Endothelial cell of umbilical vein (primary cell): Measurements from ENCODE around the gene PAK5. TPM values are rescaled to one million over a fixed set of nuclear protein-coding genes. Genes with fewer than 3 reads are reported as not detected.

Source experiments
- BruUV-seq: library from RNA; stranded (reverse); fragments of 400-500 nt; replicated peaks from 2 replicates; lab custom pipeline; 2021; lab: Mats Ljungman, UMichigan
- CTCF ChIA-PET: fragments of 300-600, 350-600 bp; sonication (Branson Sonifier 250); formaldehyde crosslinking; loops from one replicate; lab custom pipeline; 2021; ENCODE audit warnings: antibody characterized with exemption, inconsistent platforms; lab: Charles Lee
- POLR2A ChIA-PET: fragments of 300-600, 350-600 bp; sonication (Branson Sonifier 250); formaldehyde crosslinking; loops from one replicate; lab custom pipeline; 2021; ENCODE audit warnings: antibody characterized with exemption, inconsistent platforms; lab: Charles Lee
- DNase-seq: peaks from one replicate; pipeline ENCODE4 v3.0.0-alpha.2; 2011; ENCODE audit warnings: low read depth, low spot score
- FAIRE-seq: peaks from 2 replicates; lab custom pipeline; 2011; peaks lifted over from hg19 to GRCh38; lab: Jason Lieb, UNC
- H2AFZ ChIP-seq: 2 replicates; pipeline ENCODE4 v1.6.0; 2012; ENCODE audit warnings: low read depth, low read length, control low read depth, inconsistent platforms
- H3K27ac ChIP-seq: 2 replicates; pipeline ENCODE4 v1.5.1; 2011; ENCODE audit warnings: low read depth, mild to moderate bottlenecking, control low read depth, low read length, moderate library complexity; ENCODE audit not compliant: insufficient read depth
- H3K27me3 ChIP-seq, 2 experiments: 2 replicates each; pipeline versions ENCODE4 v1.6.0 to v1.6.1; 2011; ENCODE audit warnings: low read length in 2 of 2, mixed read lengths in 1 of 2; ENCODE audit not compliant: control insufficient read depth in 2 of 2, insufficient read depth in 2 of 2
- H3K36me3 ChIP-seq, 2 experiments: 2 replicates in 1 of 2; 3 replicates in 1 of 2; pipeline ENCODE4 v1.5.1; 2011; ENCODE audit warnings: low read length in 2 of 2, mild to moderate bottlenecking in 1 of 2, moderate library complexity in 1 of 2; ENCODE audit not compliant: control insufficient read depth in 2 of 2, insufficient read depth in 2 of 2; ENCODE audit errors: extremely low read depth in 1 of 2
- H3K4me1 ChIP-seq: 3 replicates; pipeline ENCODE4 v1.5.1; 2011; ENCODE audit warnings: mild to moderate bottlenecking, low read length; ENCODE audit not compliant: control insufficient read depth, insufficient read depth; ENCODE audit errors: extremely low read depth
- H3K4me2 ChIP-seq: 2 replicates; pipeline ENCODE4 v1.6.1; 2011; ENCODE audit warnings: low read length, control low read depth, mixed read lengths; ENCODE audit not compliant: insufficient read depth
- H3K4me3 ChIP-seq, 3 experiments: fragments of 200-600 bp in 1 of 3; sonication (generic), shearing (Covaris generic) in 1 of 3; replicated peaks in 1 of 3; 2 replicates each; pipeline ENCODE4 v1.5.1; 2011 to 2016; ENCODE audit warnings: control low read depth in 3 of 3, low read length in 3 of 3, mild to moderate bottlenecking in 2 of 3, inconsistent platforms in 1 of 3, low read depth in 1 of 3, moderate library complexity in 1 of 3; ENCODE audit not compliant: insufficient read depth in 1 of 3
- H3K79me2 ChIP-seq: 2 replicates; pipeline ENCODE4 v1.6.0; 2012; ENCODE audit warnings: low read length, inconsistent platforms; ENCODE audit not compliant: control insufficient read depth, insufficient read depth
- H3K9ac ChIP-seq: replicated peaks from 2 replicates; pipeline ENCODE3; 2011; ENCODE audit warnings: low read length, control low read depth; ENCODE audit not compliant: insufficient read depth; ENCODE audit errors: extremely low read depth
- H3K9me1 ChIP-seq: replicated peaks from 3 replicates; pipeline ENCODE4 v1.6.0; 2011; ENCODE audit warnings: mild to moderate bottlenecking, low read length; ENCODE audit not compliant: control insufficient read depth, insufficient read depth; ENCODE audit errors: extremely low read depth
- H3K9me3 ChIP-seq: replicated peaks from 2 replicates; pipeline ENCODE4 v1.5.1; 2012; ENCODE audit warnings: low read length, inconsistent platforms; ENCODE audit not compliant: control insufficient read depth, insufficient read depth
- H4K20me1 ChIP-seq: replicated peaks from 2 replicates; pipeline ENCODE3; 2011; ENCODE audit warnings: mild to moderate bottlenecking, low read length; ENCODE audit not compliant: control insufficient read depth, insufficient read depth; ENCODE audit errors: extremely low read depth
- EZH2 ChIP-seq: IDR thresholded peaks from 2 replicates; pipeline ENCODE4 v1.6.1; 2012; ENCODE audit warnings: borderline replicate concordance, low read depth, mild to moderate bottlenecking, moderate library complexity, low read length, inconsistent platforms; ENCODE audit not compliant: severe bottlenecking
- FOS ChIP-seq: IDR thresholded peaks from 2 replicates; pipeline ENCODE4 v1.6.1; 2011; ENCODE audit warnings: mild to moderate bottlenecking, low read length, moderate library complexity, borderline replicate concordance; ENCODE audit not compliant: insufficient read depth
- GATA2 ChIP-seq: IDR thresholded peaks from 2 replicates; pipeline ENCODE4 v1.7.0; 2011; ENCODE audit warnings: low read depth, mild to moderate bottlenecking, moderate library complexity, mixed read lengths, low read length; ENCODE audit not compliant: insufficient read length, insufficient read depth
- JUN ChIP-seq: IDR thresholded peaks from 2 replicates; pipeline ENCODE4 v1.6.1; 2011; ENCODE audit warnings: borderline replicate concordance, low read depth; ENCODE audit not compliant: insufficient read length, insufficient read depth
- MYC ChIP-seq: IDR thresholded peaks from one replicate; pipeline ENCODE4 v1.6.1; 2011; ENCODE audit warnings: mild to moderate bottlenecking, low read depth, low read length
- POLR2A ChIP-seq: IDR thresholded peaks from 2 replicates; pipeline ENCODE4 v1.6.1; 2012; ENCODE audit warnings: low read depth, mild to moderate bottlenecking, control low read depth, low read length
- POLR2AphosphoS5 ChIP-seq: IDR thresholded peaks from 2 replicates; pipeline ENCODE4 v1.6.1; 2012; ENCODE audit warnings: low read depth, mild to moderate bottlenecking, control low read depth, low read length, moderate library complexity; ENCODE audit not compliant: insufficient read depth
- dilution Hi-C: fragments of 300-500 bp; cut with MboI; formaldehyde crosslinking; loops from one replicate; pipeline ENCODE4 v1.15.0; 2019; ENCODE audit warnings: low sequenced_read_pairs; ENCODE audit not compliant: extremely low pct_ligation_motif_present
- intact Hi-C: fragments of 100-400 bp; cut with micrococcal nuclease; formaldehyde crosslinking; loops from one replicate; pipeline ENCODE4 v1.10.0; 2022
- polyA plus RNA-seq, 4 experiments: library from polyadenylated mRNA; depleted of rRNA in 3 of 4; stranded (reverse) in 3 of 4; unstranded in 1 of 4; fragments of >200 nt; gene quantifications; 2 replicates each; pipeline versions ENCODE4 v1.2.1 to v1.2.3, GENCODE V29; 2011 to 2012; ENCODE audit warnings: missing spikeins in 1 of 4
- total RNA-seq: library from RNA; stranded (reverse); gene quantifications from 2 replicates; pipeline ENCODE4 v1.2.3, GENCODE V29; 2021
- TF ChIP-seq, protein P1 (sequence below): IDR thresholded peaks from 2 replicates; pipeline ENCODE4 v1.6.1; 2011; ENCODE audit not compliant: insufficient read depth, insufficient read length
- TF ChIP-seq, protein P2 (sequence below), 2 donors: IDR thresholded peaks; 1 replicate in 1 of 2; 2 replicates in 1 of 2; pipeline ENCODE4 v1.5.1; 2011; ENCODE audit warnings: low read length in 2 of 2, mild to moderate bottlenecking in 2 of 2, moderate library complexity in 2 of 2, control low read depth in 1 of 2, inconsistent platforms in 1 of 2, low read depth in 1 of 2; ENCODE audit not compliant: insufficient read depth in 1 of 2; ENCODE audit errors: extremely low read depth in 1 of 2

The PAK5 gene
- total and polyA plus RNA-seq, 2 donors (not counting 3 experiments of a cell fraction or from before 2014, with no cell fraction given), result not detected

DNA sequence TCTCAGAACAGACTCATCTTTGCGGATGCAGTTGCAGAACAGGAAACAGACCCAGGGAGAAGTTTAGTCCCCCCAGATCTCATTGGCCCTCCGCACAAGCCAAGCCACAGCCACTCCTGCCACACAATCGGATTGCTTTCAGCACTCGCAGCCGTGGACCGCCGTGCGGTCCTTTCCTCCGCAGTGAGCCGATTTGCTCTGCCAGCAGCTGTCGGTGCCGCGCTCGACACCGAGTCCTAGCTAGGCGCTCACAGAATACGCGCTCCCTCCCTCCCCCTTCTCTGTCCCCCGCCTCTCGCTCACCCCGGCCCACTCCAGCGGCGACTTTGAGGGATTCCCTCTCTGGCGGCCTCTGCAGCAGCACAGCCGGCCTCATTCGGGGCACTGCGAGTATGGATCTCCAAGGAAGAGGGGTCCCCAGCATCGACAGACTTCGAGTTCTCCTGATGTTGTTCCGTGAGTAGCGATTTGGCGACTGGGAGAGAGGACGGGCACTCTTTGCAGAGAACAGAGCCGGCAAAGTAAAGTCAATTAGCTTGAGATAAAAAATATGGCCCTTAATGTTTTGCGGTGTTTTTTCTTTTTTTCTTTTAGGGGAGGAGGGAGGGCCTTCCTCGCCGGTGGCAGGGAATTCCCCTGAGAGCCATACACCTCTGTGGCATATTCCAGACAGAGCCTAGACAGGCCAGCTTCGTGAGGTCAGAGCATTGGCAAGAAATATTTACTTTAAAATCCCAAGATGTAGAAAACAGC lies 324.2 kb downstream of the PAK5 start, which contains the start of gene LAMP5:
LAMP5 (plus strand) TSS at position 130 of the 753 bp plus-strand sequence; CDS start at position 393, 263 bp downstream.
- no peak within 1 kb of the TSS for H3K4me3 ChIP-seq
- ChIA-PET POLR2A (no interaction called here), CTCF (interaction anchor here (1.1 to 2.4 kb wide), 6 partner anchors 9 to 106 kb away, joined by 3 to 12 read pairs (median 4); no protein-coding TSS in a partner anchor)
- no peak within 1 kb of the TSS for H3K9ac ChIP-seq
- FAIRE-seq, result no peak
- no peaks in the 10 kb centered on the region for H3K36me3 ChIP-seq
- H3K4me1 ChIP-seq, result peaks cover 5% of the 10 kb centered on the region
- peak; percentile 18 for DNase-seq
- H3K9me3 ChIP-seq, result no peaks in the 10 kb centered on the region
- no peaks in the 10 kb centered on the region for H3K9me1 ChIP-seq
- no peak within 1 kb of the TSS for H3K4me2 ChIP-seq
- no peaks in the 10 kb centered on the region for H4K20me1 ChIP-seq
- peaks cover 64 to 97% of the 10 kb centered on the region in 2 experiments for H3K27me3 ChIP-seq
- TF ChIP-seq EZH2 (peak; percentile 52), POLR2A (no peak), FOS (no peak), POLR2AphosphoS5 (no peak), MYC (no peak), JUN (no peak)
- TF ChIP-seq, protein P1, sequence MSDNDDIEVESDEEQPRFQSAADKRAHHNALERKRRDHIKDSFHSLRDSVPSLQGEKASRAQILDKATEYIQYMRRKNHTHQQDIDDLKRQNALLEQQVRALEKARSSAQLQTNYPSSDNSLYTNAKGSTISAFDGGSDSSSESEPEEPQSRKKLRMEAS, result no peak
- no peak within 1 kb of the TSS for H3K27ac ChIP-seq
- intact Hi-C loops, result no loop called here
- H3K79me2 ChIP-seq, result no peaks in the 10 kb centered on the region
- no peak within 1 kb of the TSS for H2AFZ ChIP-seq
- no TSS peak for BruUV-seq
- dilution Hi-C loops, result no loop called here

DNA sequence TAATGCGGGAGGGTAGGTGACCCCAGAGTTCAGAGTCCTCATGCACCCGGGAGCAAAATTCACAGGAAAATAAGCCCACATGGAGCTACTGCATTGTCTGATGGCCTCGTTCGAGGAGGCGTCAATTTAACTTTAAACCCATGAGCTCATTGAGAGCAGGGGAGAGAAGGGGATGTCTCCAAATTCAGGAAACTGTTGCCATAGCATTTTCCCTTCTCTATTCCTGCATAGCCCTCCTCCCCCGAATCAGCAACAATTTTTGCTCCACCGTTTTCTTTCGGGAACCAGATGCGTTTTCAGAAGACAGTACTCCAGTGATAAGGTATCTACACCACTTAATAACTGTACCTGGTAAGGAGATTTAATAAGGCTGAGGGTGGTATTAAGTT lies 324.8 kb downstream of the PAK5 start:
- peaks cover 68 to 97% of the 10 kb centered on the region in 2 experiments for H3K27me3 ChIP-seq
- no peaks in the 10 kb centered on the region for H3K9me3 ChIP-seq
- no peak for TF ChIP-seq POLR2A
- TF ChIP-seq MYC, result no peak
- TF ChIP-seq GATA2, result no peak
- no peak for TF ChIP-seq POLR2AphosphoS5
- TF ChIP-seq, protein P2, sequence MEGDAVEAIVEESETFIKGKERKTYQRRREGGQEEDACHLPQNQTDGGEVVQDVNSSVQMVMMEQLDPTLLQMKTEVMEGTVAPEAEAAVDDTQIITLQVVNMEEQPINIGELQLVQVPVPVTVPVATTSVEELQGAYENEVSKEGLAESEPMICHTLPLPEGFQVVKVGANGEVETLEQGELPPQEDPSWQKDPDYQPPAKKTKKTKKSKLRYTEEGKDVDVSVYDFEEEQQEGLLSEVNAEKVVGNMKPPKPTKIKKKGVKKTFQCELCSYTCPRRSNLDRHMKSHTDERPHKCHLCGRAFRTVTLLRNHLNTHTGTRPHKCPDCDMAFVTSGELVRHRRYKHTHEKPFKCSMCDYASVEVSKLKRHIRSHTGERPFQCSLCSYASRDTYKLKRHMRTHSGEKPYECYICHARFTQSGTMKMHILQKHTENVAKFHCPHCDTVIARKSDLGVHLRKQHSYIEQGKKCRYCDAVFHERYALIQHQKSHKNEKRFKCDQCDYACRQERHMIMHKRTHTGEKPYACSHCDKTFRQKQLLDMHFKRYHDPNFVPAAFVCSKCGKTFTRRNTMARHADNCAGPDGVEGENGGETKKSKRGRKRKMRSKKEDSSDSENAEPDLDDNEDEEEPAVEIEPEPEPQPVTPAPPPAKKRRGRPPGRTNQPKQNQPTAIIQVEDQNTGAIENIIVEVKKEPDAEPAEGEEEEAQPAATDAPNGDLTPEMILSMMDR (IDR thresholded peaks at IDR 0.05; ENCODE audit: extremely low read depth in 1 of 2, insufficient read depth in 1 of 2, low read depth in 1 of 2, low read length in 2 of 2), result no peak
- TF ChIP-seq EZH2, result no peak
- TF ChIP-seq JUN, result no peak
- no peaks in the 10 kb centered on the region for H3K36me3 ChIP-seq
- H3K4me1 ChIP-seq, result peaks cover 5% of the 10 kb centered on the region
- DNase-seq (no peak), FAIRE-seq (no peak)
- no peak overlapping the region for H2AFZ ChIP-seq
- H4K20me1 ChIP-seq, result no peaks in the 10 kb centered on the region
- no peak overlapping the region for H3K9ac ChIP-seq
- H3K4me2 ChIP-seq, result no peak overlapping the region
- no peaks in the 10 kb centered on the region for H3K79me2 ChIP-seq
- CTCF ChIA-PET, result interaction anchor here (1.4 to 2.4 kb wide), 4 partner anchors 11 to 96 kb away, joined by 3 to 12 read pairs (median 6); no protein-coding TSS in a partner anchor
- H3K27ac ChIP-seq, result no peak overlapping the region
- dilution Hi-C loops, result no loop called here
- H3K4me3 ChIP-seq, result no peak overlapping the region
- no TSS peak for BruUV-seq
- POLR2A ChIA-PET, result no interaction called here
- intact Hi-C loops, result no loop called here
- no peaks in the 10 kb centered on the region for H3K9me1 ChIP-seq
